NCI-H345 treated with DMSO at 0.1 percent for 48 hours (cell line): Measurements from ENCODE around the gene ACACB.

Experiments used
- DNase-seq: peaks from one replicate; lab custom pipeline; 2025; ENCODE audit not compliant: unreplicated experiment; lab: John Stamatoyannopoulos, UW

The ACACB gene

GRCh38 chr12:109274381-109274780 is 158.0 kb downstream of the ACACB start:
- DNase-seq: no peak

DNA sequence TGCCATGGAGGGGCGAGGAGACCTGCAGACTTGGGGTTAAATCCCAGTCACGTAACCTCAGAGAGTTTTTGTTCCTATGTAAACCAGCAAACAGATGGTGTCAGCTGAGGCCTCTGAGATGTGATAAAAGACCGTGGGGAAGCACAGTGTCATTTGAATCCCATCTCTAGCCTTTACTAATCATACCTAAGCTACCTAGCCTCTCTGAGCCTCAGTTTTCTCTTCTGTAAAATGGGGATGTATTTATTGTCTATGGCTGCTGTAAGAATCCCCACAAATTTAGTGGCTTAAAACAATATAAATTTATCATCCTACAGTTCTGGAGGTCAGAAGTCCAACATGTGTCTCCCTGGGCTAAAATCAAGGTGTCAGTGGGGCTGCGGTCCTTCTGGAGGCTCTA is 158.8 kb downstream of the ACACB start:
- DNase-seq: no peak

GRCh38 chr12:109276160-109276559 is 159.8 kb downstream of the ACACB start:
- DNase-seq: no peak

DNA sequence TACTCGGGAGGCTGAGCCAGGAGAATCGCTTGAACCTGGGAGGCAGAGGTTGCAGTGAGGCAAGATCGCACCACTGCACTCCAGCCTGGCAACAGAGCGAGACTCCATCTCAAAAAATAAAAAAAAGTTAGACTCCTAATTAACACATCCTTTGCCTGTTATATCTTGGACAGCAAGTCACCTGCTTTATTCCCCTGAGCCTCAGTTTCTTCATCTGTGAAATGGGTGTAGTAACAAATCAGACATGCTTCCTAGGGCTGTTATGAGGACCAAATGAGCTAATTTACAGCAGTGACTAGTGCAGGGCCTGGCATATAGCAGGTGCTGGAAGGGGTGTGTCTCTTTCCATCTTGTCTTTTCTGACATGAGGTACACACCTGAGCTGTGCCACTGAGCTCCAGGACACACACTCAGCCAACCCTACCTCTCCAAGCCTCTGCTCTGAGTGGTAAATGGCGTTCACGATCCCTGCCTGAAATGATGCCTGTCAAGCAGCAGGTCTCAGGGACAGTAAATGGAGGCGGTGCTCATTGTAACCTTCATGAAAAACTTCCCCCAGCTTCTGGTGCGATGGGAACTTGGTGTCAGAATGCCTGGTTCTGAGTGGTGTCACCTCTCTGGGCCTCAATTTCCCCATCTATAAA is 161.0 kb downstream of the ACACB start:
- DNase-seq: no peak

GRCh38 chr12:109277899-109278762 is 161.7 kb downstream of the ACACB start:
- DNase-seq: no peak

GRCh38 chr12:109278912-109279311 is 162.5 kb downstream of the ACACB start:
- no peak for DNase-seq

- no peak for DNase-seq
Observed at GRCh38 chr12:109279525-109279924, 163.1 kb downstream of the ACACB start.

DNA sequence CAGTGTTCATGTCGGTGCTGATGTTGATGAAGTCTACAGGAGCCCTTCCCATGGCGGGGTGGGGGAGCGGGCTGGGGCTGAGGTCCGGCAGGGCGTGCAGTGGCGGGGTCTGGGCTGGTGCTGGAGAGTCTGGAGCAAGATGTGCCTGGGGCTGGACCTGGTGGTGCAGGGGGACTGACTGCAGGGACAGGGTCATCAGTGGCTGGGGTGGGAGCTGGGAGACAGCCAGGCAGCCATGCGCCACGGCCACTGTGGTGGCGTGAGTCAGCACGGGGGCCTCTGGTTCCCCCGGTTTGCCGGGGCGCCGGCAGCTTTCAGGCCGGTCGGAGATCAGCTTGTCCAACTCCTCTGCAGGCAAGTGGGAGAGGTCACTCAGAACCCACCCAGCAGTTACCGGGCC is 165.1 kb downstream of the ACACB start:
- DNase-seq: no peak

DNA sequence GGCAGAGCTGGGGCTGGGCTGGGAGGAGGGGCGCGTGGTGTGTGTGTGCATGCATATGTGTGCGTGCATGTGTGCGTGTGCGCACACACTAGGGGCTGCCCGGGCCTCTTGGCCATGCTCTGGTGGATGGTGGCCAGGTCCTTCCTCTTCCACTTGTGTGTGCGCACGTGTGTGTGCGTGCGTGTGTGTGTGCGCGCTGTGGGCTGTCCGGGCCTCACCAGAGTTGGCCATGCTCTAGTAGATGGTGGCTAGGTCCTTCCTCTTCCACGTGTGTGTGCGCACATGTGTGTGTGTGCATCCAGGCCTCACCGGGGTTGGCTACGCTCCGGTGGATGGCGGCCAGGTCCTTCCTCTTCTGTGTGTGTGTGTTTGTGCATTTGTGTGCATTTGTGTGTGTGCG is 168.0 kb downstream of the ACACB start:
- DNase-seq: no peak

GRCh38 chr12:109286252-109286651 is 169.9 kb downstream of the ACACB start:
- DNase-seq: no peak

- DNase-seq: no peak
Observed at GRCh38 chr12:109286652-109287051, 170.3 kb downstream of the ACACB start.

GRCh38 chr12:109287181-109287580 is 170.8 kb downstream of the ACACB start:
- DNase-seq: no peak

- DNase-seq: no peak
Observed at GRCh38 chr12:109287811-109288469, 171.6 kb downstream of the ACACB start.

- no peak for DNase-seq
Observed at GRCh38 chr12:109288571-109288970, 172.2 kb downstream of the ACACB start.

DNA sequence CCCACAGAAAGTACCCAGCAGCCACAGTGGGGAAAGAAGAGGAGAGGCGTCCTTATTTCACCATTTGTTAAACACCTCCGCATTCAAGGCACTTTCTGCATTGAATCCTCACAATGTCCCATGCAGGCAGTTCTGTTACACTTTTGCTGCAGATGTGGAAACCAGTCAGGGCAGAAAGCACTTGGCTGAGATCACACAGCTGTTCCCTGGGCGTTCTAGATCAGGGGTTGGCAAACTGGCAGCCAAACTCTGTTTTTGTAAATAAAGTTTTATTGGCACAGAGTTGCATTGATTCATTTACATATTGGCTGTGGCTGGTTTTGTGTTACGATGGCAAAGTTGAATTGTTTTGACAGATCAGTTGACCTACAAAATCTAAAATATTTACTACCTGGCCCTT is 172.6 kb downstream of the ACACB start:
- DNase-seq: no peak

DNA sequence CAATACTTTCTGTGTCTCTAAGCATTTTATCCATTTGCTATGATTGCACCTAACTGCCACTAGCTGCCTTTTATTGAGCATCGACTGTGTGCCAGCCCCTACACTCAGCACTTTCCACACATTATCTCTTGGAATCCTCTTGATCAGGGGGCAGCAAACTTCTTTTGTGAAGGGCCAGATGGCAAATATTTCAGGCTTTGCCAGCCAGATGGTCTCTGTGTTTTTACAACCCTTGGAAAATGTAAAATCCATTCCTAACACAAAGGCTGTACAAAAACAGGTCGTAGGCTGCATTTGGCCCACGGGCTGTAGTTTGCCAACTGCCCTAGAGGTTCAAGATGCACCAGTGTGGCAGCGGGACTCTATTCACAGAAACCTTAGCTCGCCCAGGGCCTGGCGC is 173.2 kb downstream of the ACACB start:
- DNase-seq: no peak

DNA sequence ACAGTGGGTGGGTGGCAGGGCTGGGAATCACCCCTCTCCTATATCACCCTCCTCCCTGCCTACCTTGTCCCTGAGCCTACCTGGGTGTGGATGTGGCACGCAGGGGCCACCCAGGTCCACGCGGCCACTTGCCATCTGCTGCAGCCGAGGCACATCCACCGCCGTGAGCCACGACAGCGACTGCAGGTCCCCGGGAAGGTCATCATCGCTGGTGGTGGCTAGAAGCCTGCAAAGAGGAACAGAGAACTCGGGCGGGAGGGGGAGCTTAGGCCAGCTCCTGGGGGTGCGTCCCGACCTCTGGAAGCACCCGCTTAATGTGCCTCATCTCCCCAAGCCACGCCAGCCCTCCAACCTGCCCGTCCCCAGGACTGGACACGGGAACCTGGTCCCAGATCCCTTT is 173.7 kb downstream of the ACACB start:
- no peak for DNase-seq

GRCh38 chr12:109291117-109291516 is 174.7 kb downstream of the ACACB start:
- no peak for DNase-seq

- peak; percentile 88 for DNase-seq
Observed at GRCh38 chr12:109291521-109292341, 175.3 kb downstream of the ACACB start.

DNA sequence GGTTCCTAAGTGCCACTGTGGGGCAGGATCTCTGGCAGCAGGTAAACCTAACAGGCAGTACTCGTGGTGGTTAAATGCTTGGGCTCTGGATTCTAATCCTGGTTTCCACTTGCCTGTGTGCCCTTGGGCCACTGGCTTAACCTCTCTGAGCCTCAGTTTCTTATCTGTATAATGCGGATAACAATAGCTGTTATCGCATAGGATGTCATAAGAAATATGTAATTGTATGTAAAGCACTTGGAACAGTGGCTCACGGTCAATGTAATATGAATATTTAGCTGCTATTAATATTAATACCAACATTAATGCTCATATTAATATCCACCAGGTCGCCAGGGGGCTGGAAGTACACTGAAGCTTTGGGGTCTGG is 175.9 kb downstream of the ACACB start:
- DNase-seq: peak; percentile 28

GRCh38 chr12:109293106-109293505 is 176.7 kb downstream of the ACACB start:
- DNase-seq: no peak
